ENCODE measurements around the gene PLXDC2. TPM values are rescaled to one million over a fixed set of nuclear protein-coding genes. Genes with fewer than 3 reads are reported as not detected.

PLXDC2 gene
- total RNA-seq, 1 donor from 2014 or later = 73.1 TPM

DNA sequence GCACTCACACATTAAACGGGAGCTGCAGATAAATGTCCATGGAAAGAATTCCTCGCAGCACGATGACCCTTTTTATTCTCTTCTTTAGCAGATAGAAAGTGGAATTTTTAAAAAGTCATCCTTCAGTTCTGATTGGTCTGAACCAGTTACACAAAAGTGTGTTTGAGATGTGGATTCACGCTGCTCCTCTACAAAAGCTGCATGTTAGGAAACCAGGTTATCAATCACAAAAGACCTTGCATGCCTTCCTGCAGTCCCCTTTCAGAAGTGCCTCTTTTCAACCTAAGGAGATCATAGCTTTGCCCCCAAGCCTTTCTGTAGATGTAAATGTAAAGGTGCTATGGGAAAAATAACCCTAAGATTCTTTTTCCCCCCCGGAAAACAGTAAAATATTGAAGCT is 299.7 kb downstream of the PLXDC2 start:
- H3K4me1 Mint-ChIP-seq (ENCODE audit: unreplicated experiment) = peaks cover 10% of the 10 kb centered on the region
- no peak overlapping the region for H3K4me3 Mint-ChIP-seq (ENCODE audit: unreplicated experiment)

DNA sequence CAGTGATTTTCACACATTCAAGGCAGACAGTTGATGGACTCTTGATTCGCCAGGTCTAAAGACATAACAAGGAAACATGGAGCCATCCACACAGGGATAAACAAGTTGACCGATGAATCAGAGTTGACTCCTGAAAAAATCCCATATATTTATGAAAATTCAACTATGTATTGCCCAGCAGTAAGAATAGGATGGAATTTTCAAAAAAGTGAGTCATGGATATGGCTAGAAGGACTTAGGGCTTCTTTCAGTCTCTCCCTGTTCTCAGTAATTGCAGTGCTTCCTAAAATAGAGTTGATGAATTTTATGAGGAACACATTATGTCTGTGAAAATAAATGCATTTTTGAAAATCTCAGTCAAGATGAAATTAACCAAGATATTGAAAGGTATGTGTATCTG is 301.2 kb downstream of the PLXDC2 start:
- Mint-ChIP-seq H3K4me3 (ENCODE audit: unreplicated experiment) (no peak overlapping the region), H3K4me1 (ENCODE audit: unreplicated experiment) (peaks cover 12% of the 10 kb centered on the region), H3K27ac (ENCODE audit: unreplicated experiment) (no peak overlapping the region), H3K36me3 (ENCODE audit: low read depth, unreplicated experiment) (peaks cover 7% of the 10 kb centered on the region), H3K27me3 (ENCODE audit: unreplicated experiment) (peaks cover 5% of the 10 kb centered on the region), H3K9me3 (ENCODE audit: unreplicated experiment) (no peaks in the 10 kb centered on the region)
- TF ChIP-seq, protein P1, sequence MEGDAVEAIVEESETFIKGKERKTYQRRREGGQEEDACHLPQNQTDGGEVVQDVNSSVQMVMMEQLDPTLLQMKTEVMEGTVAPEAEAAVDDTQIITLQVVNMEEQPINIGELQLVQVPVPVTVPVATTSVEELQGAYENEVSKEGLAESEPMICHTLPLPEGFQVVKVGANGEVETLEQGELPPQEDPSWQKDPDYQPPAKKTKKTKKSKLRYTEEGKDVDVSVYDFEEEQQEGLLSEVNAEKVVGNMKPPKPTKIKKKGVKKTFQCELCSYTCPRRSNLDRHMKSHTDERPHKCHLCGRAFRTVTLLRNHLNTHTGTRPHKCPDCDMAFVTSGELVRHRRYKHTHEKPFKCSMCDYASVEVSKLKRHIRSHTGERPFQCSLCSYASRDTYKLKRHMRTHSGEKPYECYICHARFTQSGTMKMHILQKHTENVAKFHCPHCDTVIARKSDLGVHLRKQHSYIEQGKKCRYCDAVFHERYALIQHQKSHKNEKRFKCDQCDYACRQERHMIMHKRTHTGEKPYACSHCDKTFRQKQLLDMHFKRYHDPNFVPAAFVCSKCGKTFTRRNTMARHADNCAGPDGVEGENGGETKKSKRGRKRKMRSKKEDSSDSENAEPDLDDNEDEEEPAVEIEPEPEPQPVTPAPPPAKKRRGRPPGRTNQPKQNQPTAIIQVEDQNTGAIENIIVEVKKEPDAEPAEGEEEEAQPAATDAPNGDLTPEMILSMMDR (IDR thresholded peaks at IDR 0.05; ENCODE audit: unreplicated experiment) = no peak
- DNase-seq (ENCODE audit: low spot score) = no peak

More for the DNA sequence above, 299.7 kb downstream of the PLXDC2 start:
- no peaks in the 10 kb centered on the region for H3K9me3 Mint-ChIP-seq (ENCODE audit: unreplicated experiment)
- H3K27me3 Mint-ChIP-seq (ENCODE audit: unreplicated experiment) = peaks cover 5% of the 10 kb centered on the region
- no peaks in the 10 kb centered on the region for H3K36me3 Mint-ChIP-seq (ENCODE audit: low read depth, unreplicated experiment)
- TF ChIP-seq, protein P1 (IDR thresholded peaks at IDR 0.05; ENCODE audit: unreplicated experiment) = no peak
- DNase-seq (ENCODE audit: low spot score) = no peak
- no peak overlapping the region for H3K27ac Mint-ChIP-seq (ENCODE audit: unreplicated experiment)

DNA sequence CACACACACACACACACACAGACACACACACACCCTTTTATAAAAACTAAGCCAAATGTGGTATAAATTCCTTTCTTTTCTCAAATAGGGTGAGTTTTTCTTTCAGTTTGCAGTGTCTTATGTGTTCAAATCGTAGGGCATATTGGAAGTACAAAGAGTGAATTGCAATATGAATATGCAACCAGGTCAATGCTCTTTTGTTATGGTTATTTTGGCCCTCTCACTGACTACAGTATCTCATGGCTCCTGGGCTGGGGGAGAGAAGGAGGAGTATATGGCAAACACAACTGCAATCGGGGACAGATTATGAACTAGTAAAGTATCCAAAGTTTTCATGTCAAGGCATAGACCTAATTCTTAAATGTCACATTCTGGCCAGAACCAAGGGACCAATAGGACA is 301.9 kb downstream of the PLXDC2 start:
- H3K4me1 Mint-ChIP-seq (ENCODE audit: unreplicated experiment) = peaks cover 12% of the 10 kb centered on the region
- DNase-seq (ENCODE audit: low spot score) = no peak
- H3K9me3 Mint-ChIP-seq (ENCODE audit: unreplicated experiment) = no peaks in the 10 kb centered on the region
- H3K4me3 Mint-ChIP-seq (ENCODE audit: unreplicated experiment) = no peak overlapping the region
- peaks cover 11% of the 10 kb centered on the region for H3K36me3 Mint-ChIP-seq (ENCODE audit: low read depth, unreplicated experiment)
- peaks cover 5% of the 10 kb centered on the region for H3K27me3 Mint-ChIP-seq (ENCODE audit: unreplicated experiment)
- H3K27ac Mint-ChIP-seq (ENCODE audit: unreplicated experiment) = no peak overlapping the region
- TF ChIP-seq, protein P1 (IDR thresholded peaks at IDR 0.05; ENCODE audit: unreplicated experiment) = no peak

DNA sequence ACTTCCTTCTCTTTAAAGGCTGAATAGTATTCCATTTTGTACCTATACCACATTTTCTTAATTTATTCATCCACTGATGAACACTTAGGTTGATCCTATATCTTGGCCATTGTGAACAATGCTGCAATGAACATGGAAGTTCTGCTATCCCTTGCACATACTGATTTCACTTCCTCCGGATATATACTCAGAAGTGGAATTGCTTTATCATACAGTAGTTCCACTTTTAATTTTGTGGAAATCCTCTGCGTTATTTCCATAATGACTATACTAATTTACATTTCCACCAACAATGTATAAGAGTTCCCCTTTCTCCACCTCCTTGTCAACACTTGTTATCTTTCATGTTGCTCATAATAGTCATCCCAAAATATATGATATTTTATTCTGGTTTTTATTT is 312.6 kb downstream of the PLXDC2 start:
- TF ChIP-seq, protein P1 (IDR thresholded peaks at IDR 0.05; ENCODE audit: unreplicated experiment) = no peak
- H3K4me3 Mint-ChIP-seq (ENCODE audit: unreplicated experiment) = no peak overlapping the region
- peaks cover 4% of the 10 kb centered on the region for H3K36me3 Mint-ChIP-seq (ENCODE audit: low read depth, unreplicated experiment)
- H3K9me3 Mint-ChIP-seq (ENCODE audit: unreplicated experiment) = no peaks in the 10 kb centered on the region
- no peaks in the 10 kb centered on the region for H3K4me1 Mint-ChIP-seq (ENCODE audit: unreplicated experiment)
- no peak for DNase-seq (ENCODE audit: low spot score)
- H3K27ac Mint-ChIP-seq (ENCODE audit: unreplicated experiment) = no peak overlapping the region
- peaks cover under 1% of the 10 kb centered on the region for H3K27me3 Mint-ChIP-seq (ENCODE audit: unreplicated experiment)

DNA sequence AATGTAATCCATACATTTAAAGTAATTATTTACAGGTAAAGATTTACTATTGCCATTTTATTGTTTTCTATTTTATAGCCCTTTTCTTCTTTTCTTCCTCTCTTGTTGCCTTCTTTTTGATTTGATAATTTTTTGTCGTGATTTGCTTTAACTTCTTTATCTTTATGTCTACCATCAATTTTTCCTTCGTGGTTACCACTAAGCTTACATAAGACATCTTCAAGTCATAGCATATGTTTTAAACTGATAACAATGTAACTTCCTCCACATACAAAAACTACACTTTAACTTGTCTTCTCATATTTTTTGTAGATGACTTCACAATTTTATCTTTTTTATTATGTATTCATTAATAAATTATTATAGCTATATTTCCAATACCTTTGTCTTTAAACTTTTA is 316.6 kb downstream of the PLXDC2 start:
- no peaks in the 10 kb centered on the region for H3K4me1 Mint-ChIP-seq (ENCODE audit: unreplicated experiment)
- H3K27me3 Mint-ChIP-seq (ENCODE audit: unreplicated experiment) = no peaks in the 10 kb centered on the region
- no peak for DNase-seq (ENCODE audit: low spot score)
- TF ChIP-seq, protein P1 (IDR thresholded peaks at IDR 0.05; ENCODE audit: unreplicated experiment) = no peak
- no peak overlapping the region for H3K4me3 Mint-ChIP-seq (ENCODE audit: unreplicated experiment)
- H3K9me3 Mint-ChIP-seq (ENCODE audit: unreplicated experiment) = no peaks in the 10 kb centered on the region
- no peaks in the 10 kb centered on the region for H3K36me3 Mint-ChIP-seq (ENCODE audit: low read depth, unreplicated experiment)
- H3K27ac Mint-ChIP-seq (ENCODE audit: unreplicated experiment) = no peak overlapping the region

Measured in endothelial cell (in vitro differentiated cells).